Peyer's patch (tissue), 4 donors: ENCODE measurements around the gene P2RY6.

Source experiments
- POLR2A ChIP-seq, 2 donors: fragments of 450-650 bp; IDR thresholded peaks; one replicate each; pipeline ENCODE4 v1.5.1; 2017; ENCODE audit warnings: antibody characterized with exemption in 2 of 2, mild to moderate bottlenecking in 2 of 2, moderate library complexity in 2 of 2
- TF ChIP-seq, protein P1 (sequence below), 6 experiments: fragments of 450-650 bp in 4 of 6; fragments of 200-600 bp in 2 of 6; sonication (generic) in 1 of 6; IDR thresholded peaks; one replicate each; pipeline ENCODE4 v1.5.1; 2017 to 2019; ENCODE audit warnings: antibody characterized with exemption in 6 of 6, mild to moderate bottlenecking in 3 of 6, moderate library complexity in 1 of 6

DNA sequence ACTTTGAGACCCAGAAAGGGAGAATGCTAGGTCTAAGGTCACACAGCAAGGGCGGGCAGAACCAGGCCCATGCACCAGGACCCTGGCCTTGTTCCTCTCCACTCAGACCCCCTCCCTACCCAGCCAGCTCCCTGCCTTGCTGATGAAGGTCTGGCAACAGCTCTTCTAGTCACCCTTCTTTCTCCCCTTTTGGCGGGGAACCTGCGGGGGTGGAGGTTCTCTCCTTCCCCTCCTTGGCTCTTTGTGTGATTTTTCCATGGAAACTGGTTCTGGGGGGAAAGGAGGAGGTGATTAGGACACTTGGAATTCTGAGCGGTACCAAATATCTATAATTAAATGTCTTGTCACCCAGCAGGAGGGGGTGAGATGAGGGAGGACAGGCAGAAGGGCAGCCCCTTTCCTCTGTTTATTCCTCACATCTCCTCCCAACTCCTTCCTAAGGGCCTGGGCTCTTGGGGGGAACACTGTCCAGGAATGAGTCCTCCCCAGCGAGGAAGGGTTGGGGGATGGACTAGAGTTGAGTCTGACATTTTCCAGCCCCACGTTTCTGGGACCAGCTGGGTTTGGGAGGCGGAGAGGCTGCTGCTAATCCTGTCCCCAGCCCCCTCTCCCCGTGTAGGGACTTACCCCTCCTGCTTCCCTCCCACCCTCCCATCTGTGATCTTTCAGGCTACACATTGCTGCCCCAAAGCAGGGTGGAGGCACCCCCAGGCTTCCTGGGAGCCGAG, 43.3 kb downstream of the P2RY6 start:
- TF ChIP-seq, protein P1, sequence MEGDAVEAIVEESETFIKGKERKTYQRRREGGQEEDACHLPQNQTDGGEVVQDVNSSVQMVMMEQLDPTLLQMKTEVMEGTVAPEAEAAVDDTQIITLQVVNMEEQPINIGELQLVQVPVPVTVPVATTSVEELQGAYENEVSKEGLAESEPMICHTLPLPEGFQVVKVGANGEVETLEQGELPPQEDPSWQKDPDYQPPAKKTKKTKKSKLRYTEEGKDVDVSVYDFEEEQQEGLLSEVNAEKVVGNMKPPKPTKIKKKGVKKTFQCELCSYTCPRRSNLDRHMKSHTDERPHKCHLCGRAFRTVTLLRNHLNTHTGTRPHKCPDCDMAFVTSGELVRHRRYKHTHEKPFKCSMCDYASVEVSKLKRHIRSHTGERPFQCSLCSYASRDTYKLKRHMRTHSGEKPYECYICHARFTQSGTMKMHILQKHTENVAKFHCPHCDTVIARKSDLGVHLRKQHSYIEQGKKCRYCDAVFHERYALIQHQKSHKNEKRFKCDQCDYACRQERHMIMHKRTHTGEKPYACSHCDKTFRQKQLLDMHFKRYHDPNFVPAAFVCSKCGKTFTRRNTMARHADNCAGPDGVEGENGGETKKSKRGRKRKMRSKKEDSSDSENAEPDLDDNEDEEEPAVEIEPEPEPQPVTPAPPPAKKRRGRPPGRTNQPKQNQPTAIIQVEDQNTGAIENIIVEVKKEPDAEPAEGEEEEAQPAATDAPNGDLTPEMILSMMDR (IDR thresholded peaks at IDR 0.05), result no peak
- TF ChIP-seq POLR2A (IDR thresholded peaks at IDR 0.05), result no peak
